SK-N-SH treated with all-trans-retinoic acid at 6 μM for 48 hours (cell line): ENCODE measurements around the gene GZMA.

ENCODE experiments used
- CSDC2 ChIP-seq: fragments of 250-450 bp; sonication (Bioruptor Pico); IDR thresholded peaks from 2 replicates; pipeline ENCODE4 v1.5.0; 2020; ENCODE audit warnings: mild to moderate bottlenecking, moderate library complexity
- PATZ1 ChIP-seq: fragments of 250-450 bp; sonication (Bioruptor Pico); IDR thresholded peaks from 2 replicates; pipeline ENCODE4 v1.8.0; 2020; ENCODE audit warnings: mild to moderate bottlenecking, moderate library complexity, borderline replicate concordance
- TOX ChIP-seq: fragments of 250-450 bp; sonication (Bioruptor Pico); IDR thresholded peaks from 2 replicates; pipeline ENCODE4 v1.8.0; 2021; ENCODE audit warnings: mild to moderate bottlenecking, moderate library complexity, borderline replicate concordance
- ZNF8 ChIP-seq: fragments of 450-650 bp; formaldehyde crosslinking; IDR thresholded peaks from 2 replicates; pipeline ENCODE4 v1.5.0; 2020; ENCODE audit warnings: mild to moderate bottlenecking, moderate library complexity

GRCh38 chr5:55101556-55102276 lies 730 bp upstream of the GZMA start:
- TF ChIP-seq ZNF8 (CRISPR knock-in tag) = no peak
- no peak for TF ChIP-seq TOX
- no peak for TF ChIP-seq CSDC2 (CRISPR knock-in tag)
- TF ChIP-seq PATZ1 = no peak
